Astrocyte (in vitro differentiated cells and primary cell): ENCODE results near the gene LETMD1. TPM values are rescaled to one million over a fixed set of nuclear protein-coding genes. Genes with fewer than 3 reads are reported as not detected.

Source experiments
- DNase-seq: peaks from one replicate; pipeline ENCODE4 v3.0.0-alpha.2; 2010; ENCODE audit warnings: low read depth
- FAIRE-seq: peaks from 2 replicates; lab custom pipeline; 2011; peaks lifted over from hg19 to GRCh38; lab: Jason Lieb, UNC
- H2AFZ ChIP-seq: 2 replicates; pipeline ENCODE4 v1.6.0; 2012; ENCODE audit warnings: low read depth, low read length, inconsistent platforms
- H3K27ac ChIP-seq: 2 replicates; pipeline ENCODE4 v1.5.1; 2011; ENCODE audit warnings: low read depth, low read length, inconsistent platforms
- H3K27me3 ChIP-seq: 2 replicates; pipeline ENCODE4 v1.6.0; 2011; ENCODE audit warnings: low read length, inconsistent platforms; ENCODE audit not compliant: insufficient read depth
- H3K36me3 ChIP-seq: 2 replicates; pipeline ENCODE4 v1.5.1; 2011; ENCODE audit warnings: low read length, inconsistent platforms; ENCODE audit not compliant: insufficient read depth
- H3K4me1 ChIP-seq: 2 replicates; pipeline ENCODE4 v1.5.1; 2011; ENCODE audit warnings: low read length, inconsistent platforms; ENCODE audit not compliant: insufficient read depth
- H3K4me2 ChIP-seq: 2 replicates; pipeline ENCODE4 v1.6.0; 2012; ENCODE audit warnings: low read length, inconsistent platforms
- H3K4me3 ChIP-seq: 2 replicates; pipeline ENCODE4 v1.5.1; 2011; ENCODE audit warnings: low read depth, mild to moderate bottlenecking, low read length, inconsistent platforms; ENCODE audit not compliant: insufficient read depth
- H3K79me2 ChIP-seq: 2 replicates; pipeline ENCODE4 v1.6.0; 2012; ENCODE audit warnings: mild to moderate bottlenecking, low read length, inconsistent platforms; ENCODE audit not compliant: insufficient read depth
- H3K9ac ChIP-seq: 2 replicates; pipeline ENCODE4 v1.6.0; 2012; ENCODE audit warnings: mild to moderate bottlenecking, low read length, inconsistent platforms
- H3K9me3 ChIP-seq: 2 replicates; pipeline ENCODE4 v1.5.1; 2012; ENCODE audit warnings: low read depth, mild to moderate bottlenecking, low read length, inconsistent platforms; ENCODE audit not compliant: insufficient read depth
- H4K20me1 ChIP-seq: 2 replicates; pipeline ENCODE4 v1.6.0; 2012; ENCODE audit warnings: low read length, inconsistent platforms; ENCODE audit not compliant: insufficient read depth
- H3K27ac Mint-ChIP-seq: one replicate; pipeline ENCODE4 v1.8.0; 2021; ENCODE audit warnings: mild to moderate bottlenecking, mixed read lengths; ENCODE audit not compliant: unreplicated experiment
- H3K27me3 Mint-ChIP-seq: one replicate; pipeline ENCODE4 v1.8.0; 2021; ENCODE audit warnings: low read depth, mixed read lengths; ENCODE audit not compliant: unreplicated experiment
- H3K36me3 Mint-ChIP-seq: one replicate; pipeline ENCODE4 v1.8.0; 2021; ENCODE audit warnings: low read depth, mixed read lengths; ENCODE audit not compliant: unreplicated experiment
- H3K4me1 Mint-ChIP-seq: one replicate; pipeline ENCODE4 v1.8.0; 2021; ENCODE audit warnings: low read depth, mixed read lengths; ENCODE audit not compliant: unreplicated experiment
- H3K4me3 Mint-ChIP-seq: one replicate; pipeline ENCODE4 v1.8.0; 2021; ENCODE audit warnings: mild to moderate bottlenecking, moderate library complexity, mixed read lengths; ENCODE audit not compliant: unreplicated experiment
- H3K9me3 Mint-ChIP-seq: one replicate; pipeline ENCODE4 v1.8.0; 2021; ENCODE audit warnings: mild to moderate bottlenecking, mixed read lengths; ENCODE audit not compliant: unreplicated experiment
- CTCF ChIP-seq: IDR thresholded peaks from 2 replicates; pipeline ENCODE4 v1.5.1; 2011; ENCODE audit warnings: low read depth, mild to moderate bottlenecking, inconsistent platforms, low read length, moderate library complexity; ENCODE audit not compliant: insufficient read depth
- EZH2 ChIP-seq: IDR thresholded peaks from 2 replicates; pipeline ENCODE4 v1.6.1; 2012; ENCODE audit warnings: mild to moderate bottlenecking, low read length, inconsistent platforms; ENCODE audit not compliant: insufficient read depth
- total RNA-seq: library from RNA; stranded (reverse); gene quantifications from 2 replicates; pipeline ENCODE4 v1.2.1, GENCODE V29; 2021

Gene LETMD1
- total RNA-seq, 1 donor from 2014 or later, result 25.2 TPM

GRCh38 chr12:51056242-51056641 lies 8.1 kb downstream of the LETMD1 start:
- no peak for FAIRE-seq
- no peak for TF ChIP-seq EZH2
- TF ChIP-seq CTCF, result no peak
- no peaks in the 10 kb centered on the region for H3K27me3 Mint-ChIP-seq
- H3K4me3 ChIP-seq, result no peak overlapping the region
- no peaks in the 10 kb centered on the region for H3K79me2 ChIP-seq
- no peak overlapping the region for H3K4me3 Mint-ChIP-seq
- no peak overlapping the region for H3K4me2 ChIP-seq
- peak; percentile 29 for DNase-seq
- no peaks in the 10 kb centered on the region for H3K27me3 ChIP-seq
- H3K9me3 ChIP-seq, result no peaks in the 10 kb centered on the region
- peaks cover 35% of the 10 kb centered on the region for H3K36me3 ChIP-seq
- H3K4me1 Mint-ChIP-seq, result no peaks in the 10 kb centered on the region
- peaks cover 8% of the 10 kb centered on the region for H3K36me3 Mint-ChIP-seq
- H3K9ac ChIP-seq, result no peak overlapping the region
- no peak overlapping the region for H3K27ac Mint-ChIP-seq
- H4K20me1 ChIP-seq, result peaks cover 8% of the 10 kb centered on the region
- no peak overlapping the region for H2AFZ ChIP-seq
- no peaks in the 10 kb centered on the region for H3K4me1 ChIP-seq
- no peaks in the 10 kb centered on the region for H3K9me3 Mint-ChIP-seq
- no peak overlapping the region for H3K27ac ChIP-seq

- H4K20me1 ChIP-seq, result peaks cover 18% of the 10 kb centered on the region
- FAIRE-seq, result no peak
Observed at GRCh38 chr12:51059086-51059485, 11.0 kb downstream of the LETMD1 start.

More at GRCh38 chr12:51059086-51059485, 11.0 kb downstream of the LETMD1 start:
- H3K36me3 Mint-ChIP-seq, result peaks cover 19% of the 10 kb centered on the region
- no peaks in the 10 kb centered on the region for H3K79me2 ChIP-seq
- H3K4me1 ChIP-seq, result no peaks in the 10 kb centered on the region
- no peak overlapping the region for H3K27ac Mint-ChIP-seq
- no peaks in the 10 kb centered on the region for H3K9me3 Mint-ChIP-seq
- DNase-seq, result no peak
- H3K4me2 ChIP-seq, result no peak overlapping the region
- H3K9ac ChIP-seq, result no peak overlapping the region
- no peak overlapping the region for H3K27ac ChIP-seq
- H3K4me3 Mint-ChIP-seq, result no peak overlapping the region
- no peaks in the 10 kb centered on the region for H3K27me3 ChIP-seq
- peaks cover 54% of the 10 kb centered on the region for H3K36me3 ChIP-seq
- no peak overlapping the region for H2AFZ ChIP-seq
- TF ChIP-seq CTCF (no peak), EZH2 (no peak)
- H3K4me3 ChIP-seq, result no peak overlapping the region
- no peaks in the 10 kb centered on the region for H3K9me3 ChIP-seq
- H3K4me1 Mint-ChIP-seq, result no peaks in the 10 kb centered on the region
- no peaks in the 10 kb centered on the region for H3K27me3 Mint-ChIP-seq
